Activated CD8-positive, alpha-beta memory T cell treated with anti-CD3 and anti-CD28 coated beads, Interleukin-2, amount 50 U/mL, for 48 hours (primary cell): ENCODE results near the gene SPACA4.
"Not testable (repeated sequence)": the region's sequence is repeated elsewhere in the genome, so short reads cannot be mapped to it uniquely, and the experiment has no call there.

Experiments
- DNase-seq: peaks from one replicate; pipeline ENCODE4 v3.0.0-alpha.2; 2020

The SPACA4 gene

GRCh38 chr19:48606463-48607358 lies at the start of gene SPACA4:
Gene SPACA4 (plus strand): TSS chr19:48606742. CDS start chr19:48606979, 237 bp downstream.
- DNase-seq = no peak

GRCh38 chr19:48556825-48557224 lies 49.7 kb upstream of the SPACA4 start:
- no peak for DNase-seq

- no peak for DNase-seq
These were observed 48.4 kb upstream of the SPACA4 start for GRCh38 chr19:48558018-48558684.

GRCh38 chr19:48560095-48560530 lies 46.4 kb upstream of the SPACA4 start:
- no peak for DNase-seq

- DNase-seq = no peak
These were observed 45.1 kb upstream of the SPACA4 start for GRCh38 chr19:48561412-48561811.

GRCh38 chr19:48565090-48565489 lies 41.5 kb upstream of the SPACA4 start:
- DNase-seq = no peak

- DNase-seq = no peak
These were observed 38.1 kb upstream of the SPACA4 start for GRCh38 chr19:48568345-48568886.

- no peak for DNase-seq
These were observed 36.7 kb upstream of the SPACA4 start for GRCh38 chr19:48569814-48570213.

GRCh38 chr19:48571378-48572162 lies 35.0 kb upstream of the SPACA4 start:
- no peak for DNase-seq

- DNase-seq = no peak
These were observed 33.4 kb upstream of the SPACA4 start for GRCh38 chr19:48573163-48573505.

- DNase-seq = no peak
These were observed 30.5 kb upstream of the SPACA4 start for GRCh38 chr19:48575931-48576622.

GRCh38 chr19:48577908-48578307 lies 28.6 kb upstream of the SPACA4 start:
- DNase-seq = not testable (repeated sequence)

- no peak for DNase-seq
These were observed 27.7 kb upstream of the SPACA4 start for GRCh38 chr19:48578891-48579290.

- no peak for DNase-seq
These were observed 24.4 kb upstream of the SPACA4 start for GRCh38 chr19:48582168-48582567.

GRCh38 chr19:48587387-48587786 lies 19.2 kb upstream of the SPACA4 start:
- no peak for DNase-seq

- DNase-seq = peak; percentile 98
These were observed 17.7 kb upstream of the SPACA4 start for GRCh38 chr19:48588670-48589401.

GRCh38 chr19:48591021-48591420 lies 15.5 kb upstream of the SPACA4 start:
- no peak for DNase-seq

- DNase-seq = no peak
These were observed 11.4 kb upstream of the SPACA4 start for GRCh38 chr19:48595171-48595570.

GRCh38 chr19:48595833-48596232 lies 10.7 kb upstream of the SPACA4 start:
- DNase-seq = no peak

GRCh38 chr19:48596237-48596636 lies 10.3 kb upstream of the SPACA4 start:
- no peak for DNase-seq

- DNase-seq = no peak
These were observed 9.7 kb upstream of the SPACA4 start for GRCh38 chr19:48596679-48597465.
